ENCODE data around the gene ADAMTS10. TPM values are rescaled to one million over a fixed set of nuclear protein-coding genes. Genes with fewer than 3 reads are reported as not detected.

Gene ADAMTS10
- total RNA-seq, 2 donors from 2014 or later, result 164 to 214 TPM

GRCh38 chr19:8584965-8585893, 25.3 kb downstream of the ADAMTS10 start:
- H3K27ac ChIP-seq, result no peak overlapping the region
- H3K36me3 ChIP-seq, result peaks cover 52% of the 10 kb centered on the region
- no peak overlapping the region for H3K4me3 ChIP-seq
- TF ChIP-seq CTCF (IDR thresholded peaks at IDR 0.05), result no peak
- no peaks in the 10 kb centered on the region for H3K27me3 ChIP-seq (replicated peaks; ENCODE audit: insufficient read depth)
- H3K4me1 ChIP-seq (ENCODE audit: control insufficient read depth in 1 of 2, low read depth in 2 of 2), result no peaks in the 10 kb centered on the region
- ATAC-seq (ENCODE audit: insufficient number of reproducible peaks, low FRiP score, low read depth) (no peak), DNase-seq (ENCODE audit: low spot score) (no peak)
- H3K9me3 ChIP-seq, result no peaks in the 10 kb centered on the region

- Histone ChIP-seq H3K9me3 (no peaks in the 10 kb centered on the region), H3K27me3 (replicated peaks; ENCODE audit: insufficient read depth) (no peaks in the 10 kb centered on the region), H3K27ac (no peak overlapping the region), H3K4me3 (no peak overlapping the region), H3K4me1 (ENCODE audit: control insufficient read depth in 1 of 2, low read depth in 2 of 2) (no peaks in the 10 kb centered on the region), H3K36me3 (peaks cover 27% of the 10 kb centered on the region)
- ATAC-seq (ENCODE audit: insufficient number of reproducible peaks, low FRiP score, low read depth), result no peak
- peak; percentile 100 for TF ChIP-seq CTCF (IDR thresholded peaks at IDR 0.05)
- DNase-seq (ENCODE audit: low spot score), result peak; percentile 58
Measured at GRCh38 chr19:8580710-8581281, 29.7 kb downstream of the ADAMTS10 start.

- Histone ChIP-seq H3K27ac (no peak overlapping the region), H3K4me1 (ENCODE audit: control insufficient read depth in 1 of 2, low read depth in 2 of 2) (no peaks in the 10 kb centered on the region), H3K36me3 (peaks cover 11% of the 10 kb centered on the region), H3K27me3 (replicated peaks; ENCODE audit: insufficient read depth) (no peaks in the 10 kb centered on the region), H3K9me3 (no peaks in the 10 kb centered on the region), H3K4me3 (no peak overlapping the region)
- DNase-seq (ENCODE audit: low spot score) (peak; percentile 40), ATAC-seq (ENCODE audit: insufficient number of reproducible peaks, low FRiP score, low read depth) (peak; percentile 58)
- TF ChIP-seq CTCF (IDR thresholded peaks at IDR 0.05), result peak; percentile 89
Measured at GRCh38 chr19:8578642-8579265, 31.8 kb downstream of the ADAMTS10 start.

GRCh38 chr19:8577741-8578140, 32.8 kb downstream of the ADAMTS10 start:
- no peaks in the 10 kb centered on the region for H3K9me3 ChIP-seq
- peaks cover 2% of the 10 kb centered on the region for H3K36me3 ChIP-seq
- DNase-seq (ENCODE audit: low spot score) (no peak), ATAC-seq (ENCODE audit: insufficient number of reproducible peaks, low FRiP score, low read depth) (no peak)
- no peak overlapping the region for H3K27ac ChIP-seq
- no peak for TF ChIP-seq CTCF (IDR thresholded peaks at IDR 0.05)
- H3K4me1 ChIP-seq (ENCODE audit: control insufficient read depth in 1 of 2, low read depth in 2 of 2), result no peaks in the 10 kb centered on the region
- H3K27me3 ChIP-seq (replicated peaks; ENCODE audit: insufficient read depth), result no peaks in the 10 kb centered on the region
- H3K4me3 ChIP-seq, result peak overlapping the region; percentile 62

GRCh38 chr19:8577247-8577646, 33.3 kb downstream of the ADAMTS10 start, which contains the start of gene MYO1F:
MYO1F (minus strand) TSS chr19:8577442; CDS start chr19:8577309, 133 bp downstream.
- Histone ChIP-seq H3K4me3 (peak within 1 kb of the TSS; percentile 62), H3K36me3 (no peaks in the 10 kb centered on the region), H3K27me3 (replicated peaks; ENCODE audit: insufficient read depth) (no peaks in the 10 kb centered on the region), H3K27ac (no peak within 1 kb of the TSS), H3K4me1 (ENCODE audit: control insufficient read depth in 1 of 2, low read depth in 2 of 2) (no peaks in the 10 kb centered on the region), H3K9me3 (no peaks in the 10 kb centered on the region)
- DNase-seq (ENCODE audit: low spot score) (no peak), ATAC-seq (ENCODE audit: insufficient number of reproducible peaks, low FRiP score, low read depth) (no peak)
- no peak for TF ChIP-seq CTCF (IDR thresholded peaks at IDR 0.05)

Measured in thoracic aorta (tissue), 2 donors.